Neural cell (in vitro differentiated cells): Measurements from ENCODE around the gene TXLNG. TPM values are rescaled to one million over a fixed set of nuclear protein-coding genes. Genes with fewer than 3 reads are reported as not detected.

ENCODE experiments used
- H2AFZ ChIP-seq: fragments of 200-600, 300-800 bp; sonication (generic), shearing (Covaris generic); 2 replicates; pipeline ENCODE4 v1.6.0; 2014; ENCODE audit warnings: low read depth, mild to moderate bottlenecking, antibody characterized with exemption, low read length, moderate library complexity
- H3F3A ChIP-seq: fragments of 200-600 bp; shearing (Covaris generic); 2 replicates; pipeline ENCODE4 v1.6.1; 2016; ENCODE audit warnings: mild to moderate bottlenecking, moderate library complexity, mixed read lengths, antibody characterized with exemption, low read length; ENCODE audit not compliant: insufficient read depth, poor library complexity, severe bottlenecking
- H3K27ac ChIP-seq: fragments of 200-600, 300-800 bp; sonication (generic), shearing (Covaris generic); 2 replicates; pipeline ENCODE4 v1.5.1; 2014; ENCODE audit warnings: mild to moderate bottlenecking, low read length, moderate library complexity
- H3K27me3 ChIP-seq: fragments of 300-800, 200-600 bp; sonication (generic), shearing (Covaris generic); 2 replicates; pipeline ENCODE4 v1.6.0; 2014; ENCODE audit warnings: mild to moderate bottlenecking, low read depth, low read length, moderate library complexity; ENCODE audit not compliant: insufficient read depth
- H3K36me3 ChIP-seq: fragments of 300-800, 200-600 bp; sonication (generic), shearing (Covaris generic); 2 replicates; pipeline ENCODE4 v1.5.1; 2014; ENCODE audit warnings: mild to moderate bottlenecking, antibody characterized with exemption, low read length, moderate library complexity; ENCODE audit not compliant: insufficient read depth
- H3K4me2 ChIP-seq: fragments of 300-800, 200-600 bp; sonication (generic), shearing (Covaris generic); 2 replicates; pipeline ENCODE4 v1.6.0; 2014; ENCODE audit warnings: mild to moderate bottlenecking, low read length
- H3K4me3 ChIP-seq: fragments of 300-800, 200-600 bp; sonication (generic), shearing (Covaris generic); 2 replicates; pipeline ENCODE4 v1.5.1; 2014; ENCODE audit warnings: mild to moderate bottlenecking, low read length, moderate library complexity
- H3K79me2 ChIP-seq: fragments of 200-600 bp; shearing (Covaris generic); replicated peaks from 2 replicates; pipeline ENCODE4 v1.6.0; 2014; ENCODE audit warnings: mild to moderate bottlenecking, low read length, moderate library complexity; ENCODE audit not compliant: insufficient read depth
- H3K9ac ChIP-seq: fragments of 300-800, 200-600 bp; sonication (generic), shearing (Covaris generic); 2 replicates; pipeline ENCODE4 v1.6.1; 2016; ENCODE audit warnings: mild to moderate bottlenecking, low read length, mixed read lengths
- H3K9me2 ChIP-seq: fragments of 200-600 bp; shearing (Covaris generic); 2 replicates; pipeline ENCODE4 v1.6.1; 2016; ENCODE audit warnings: mild to moderate bottlenecking, low read length, mixed read lengths; ENCODE audit not compliant: insufficient read depth
- H3K9me3 ChIP-seq: fragments of 200-600, 300-800 bp; sonication (generic), shearing (Covaris generic); 2 replicates; pipeline ENCODE4 v1.6.1; 2016; ENCODE audit warnings: mild to moderate bottlenecking, mixed run types, low read length, moderate library complexity, mixed read lengths
- H4K20me1 ChIP-seq: fragments of 200-600 bp; shearing (Covaris generic); 2 replicates; pipeline ENCODE4 v1.6.1; 2016; ENCODE audit warnings: mild to moderate bottlenecking, mixed run types; ENCODE audit not compliant: insufficient read depth
- CTCF ChIP-seq: fragments of 450-650 bp; IDR thresholded peaks from 2 replicates; pipeline ENCODE4 v1.5.1; 2014; ENCODE audit warnings: antibody characterized with exemption, mild to moderate bottlenecking, moderate library complexity; ENCODE audit not compliant: poor library complexity, severe bottlenecking
- EP300 ChIP-seq: fragments of 450-650 bp; conservative IDR thresholded peaks from 2 replicates; pipeline ENCODE4 v1.6.1; 2014; ENCODE audit warnings: antibody characterized with exemption, mild to moderate bottlenecking, moderate library complexity; ENCODE audit not compliant: poor library complexity, severe bottlenecking
- EZH2 ChIP-seq: fragments of 200-600, 300-800 bp; shearing (Covaris generic), sonication (generic); IDR thresholded peaks from 2 replicates; pipeline ENCODE4 v1.6.1; 2014; ENCODE audit warnings: antibody characterized with exemption, low read length, borderline replicate concordance, mild to moderate bottlenecking; ENCODE audit not compliant: insufficient read depth, poor library complexity, severe bottlenecking
- MXI1 ChIP-seq: fragments of 450-650 bp; conservative IDR thresholded peaks from 2 replicates; pipeline ENCODE4 v1.6.1; 2014; ENCODE audit warnings: antibody characterized with exemption, mild to moderate bottlenecking; ENCODE audit not compliant: poor library complexity, severe bottlenecking
- POLR2AphosphoS5 ChIP-seq: IDR thresholded peaks from 2 replicates; pipeline ENCODE4 v1.6.1; 2012
- RAD21 ChIP-seq: fragments of 450-650 bp; conservative IDR thresholded peaks from 2 replicates; pipeline ENCODE4 v1.6.1; 2014; ENCODE audit warnings: antibody characterized with exemption, mild to moderate bottlenecking, moderate library complexity
- REST ChIP-seq: IDR thresholded peaks from 2 replicates; pipeline ENCODE4 v1.6.1; 2012; ENCODE audit warnings: borderline replicate concordance
- SMC3 ChIP-seq: fragments of 450-650 bp; conservative IDR thresholded peaks from 2 replicates; pipeline ENCODE4 v1.6.1; 2014; ENCODE audit warnings: antibody characterized with exemption, mild to moderate bottlenecking, moderate library complexity; ENCODE audit not compliant: poor library complexity
- TAF1 ChIP-seq: IDR thresholded peaks from 2 replicates; pipeline ENCODE4 v1.6.1; 2012; ENCODE audit warnings: low read depth
- polyA plus RNA-seq: library from polyadenylated mRNA; depleted of rRNA; stranded (reverse); fragments of >200 nt; gene quantifications from 2 replicates; pipeline ENCODE4 v1.2.3, GENCODE V29; 2014

Gene TXLNG
- polyA plus RNA-seq, 1 donor from 2014 or later = 24.2 TPM

GRCh38 chrX:16785247-16786138, 773 bp upstream of the TXLNG start:
- Histone ChIP-seq H2AFZ (no peak overlapping the region), H3K79me2 (peaks cover 3% of the 10 kb centered on the region), H3K27me3 (no peaks in the 10 kb centered on the region), H3K36me3 (no peaks in the 10 kb centered on the region), H3F3A (no peaks in the 10 kb centered on the region), H3K4me2 (no peak overlapping the region), H3K9me3 (no peaks in the 10 kb centered on the region), H3K9me2 (no peaks in the 10 kb centered on the region), H3K27ac (peak overlapping the region; percentile 44), H3K4me3 (peak overlapping the region; percentile 75), H4K20me1 (no peaks in the 10 kb centered on the region), H3K9ac (peak overlapping the region; percentile 59)
- TF ChIP-seq RAD21 (no peak), CTCF (no peak), EP300 (no peak), TAF1 (no peak), EZH2 (no peak)

- Histone ChIP-seq H3K79me2 (peaks cover 3% of the 10 kb centered on the region), H3K27me3 (no peaks in the 10 kb centered on the region), H4K20me1 (no peaks in the 10 kb centered on the region), H3K4me2 (peak overlapping the region; percentile 25), H3K36me3 (no peaks in the 10 kb centered on the region), H3K9ac (peak overlapping the region; percentile 73), H3K9me2 (no peaks in the 10 kb centered on the region), H3K4me3 (peak overlapping the region; percentile 75), H3K9me3 (no peaks in the 10 kb centered on the region), H3K27ac (peak overlapping the region; percentile 77), H3F3A (no peaks in the 10 kb centered on the region), H2AFZ (no peak overlapping the region)
- no peak for TF ChIP-seq POLR2AphosphoS5
- TF ChIP-seq TAF1 = no peak
- TF ChIP-seq MXI1 = peak; percentile 81
These were observed 797 bp downstream of the TXLNG start for GRCh38 chrX:16786791-16787735.

- Histone ChIP-seq H3K27ac (no peak overlapping the region), H3K4me3 (no peak overlapping the region), H3F3A (no peaks in the 10 kb centered on the region), H3K9me2 (no peaks in the 10 kb centered on the region), H3K79me2 (peaks cover 3% of the 10 kb centered on the region), H3K36me3 (no peaks in the 10 kb centered on the region), H2AFZ (no peak overlapping the region), H3K9me3 (no peaks in the 10 kb centered on the region), H3K9ac (no peak overlapping the region), H4K20me1 (no peaks in the 10 kb centered on the region), H3K27me3 (no peaks in the 10 kb centered on the region), H3K4me2 (no peak overlapping the region)
- TF ChIP-seq POLR2AphosphoS5 = no peak
- TF ChIP-seq REST = no peak
- no peak for TF ChIP-seq SMC3
- TF ChIP-seq MXI1 = no peak
- no peak for TF ChIP-seq TAF1
- no peak for TF ChIP-seq EP300
- no peak for TF ChIP-seq RAD21
These were observed 2.2 kb downstream of the TXLNG start for GRCh38 chrX:16788477-16788876.
